ENCODE results near the gene TFAP2E.

The TFAP2E gene

DNA sequence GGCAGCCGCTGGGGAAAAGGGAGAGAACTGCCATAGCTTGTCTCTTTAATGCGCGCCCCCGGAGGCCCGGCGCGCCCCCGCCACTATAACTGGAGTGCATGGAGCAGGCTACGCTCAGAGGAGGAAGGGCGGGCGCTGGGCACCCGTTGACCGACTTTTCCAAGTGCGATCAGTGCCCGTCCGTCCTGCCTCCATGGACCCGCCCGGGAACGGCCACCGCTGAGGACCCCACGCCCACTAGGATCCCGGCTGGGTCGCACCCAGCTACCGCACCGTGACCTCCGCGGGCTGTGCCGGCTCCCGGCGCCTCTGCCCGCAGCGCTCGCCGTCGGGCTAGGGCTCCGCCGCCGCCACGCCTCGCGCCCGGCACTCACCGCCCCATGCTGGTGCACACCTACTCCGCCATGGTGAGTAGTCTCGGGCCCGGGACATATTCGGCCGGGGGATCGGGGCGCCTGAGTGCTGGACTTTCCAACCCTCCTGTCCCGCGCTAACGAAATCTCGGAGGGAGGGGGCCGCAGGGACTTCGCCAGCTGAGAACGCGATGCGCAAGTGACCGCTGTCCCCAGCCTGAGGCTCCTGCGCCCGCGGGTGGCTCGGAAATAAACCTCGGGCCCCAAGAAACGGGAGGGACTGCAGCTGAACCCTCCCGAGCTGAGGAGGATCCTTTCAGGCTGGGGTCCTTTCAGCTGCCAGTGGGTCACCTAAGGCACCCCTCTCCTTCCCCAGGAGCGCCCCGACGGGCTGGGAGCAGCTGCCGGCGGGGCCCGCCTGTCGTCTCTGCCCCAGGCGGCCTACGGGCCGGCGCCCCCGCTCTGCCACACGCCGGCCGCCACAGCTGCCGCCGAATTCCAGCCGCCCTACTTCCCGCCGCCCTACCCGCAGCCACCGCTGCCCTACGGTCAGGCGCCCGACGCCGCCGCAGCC lies at the start of gene TFAP2E:
Gene TFAP2E (plus strand): TSS at position 117 of the 927 bp plus-strand sequence. CDS start 264 bp downstream, at position 381.
- no peak for FAIRE-seq

DNA sequence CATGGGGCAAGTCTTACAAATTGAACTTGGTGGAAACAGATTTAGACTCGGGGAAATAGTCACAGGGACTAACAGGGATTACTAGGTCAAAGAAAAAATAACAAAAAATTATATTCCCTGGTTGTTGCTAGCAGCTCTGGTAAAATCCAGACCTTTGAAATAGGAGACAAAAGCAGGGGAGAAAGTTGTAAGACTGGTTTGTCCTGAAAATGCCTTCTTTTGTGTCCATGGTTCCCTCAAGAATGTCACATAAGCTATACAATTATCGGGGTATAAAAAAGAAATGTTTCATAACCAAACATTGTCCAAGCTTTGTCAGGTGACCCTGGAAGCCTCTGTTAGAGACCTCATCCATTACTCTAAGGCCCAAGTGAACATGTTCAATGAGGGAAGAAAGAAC lies 49.0 kb upstream of the TFAP2E start:
- FAIRE-seq = no peak

DNA sequence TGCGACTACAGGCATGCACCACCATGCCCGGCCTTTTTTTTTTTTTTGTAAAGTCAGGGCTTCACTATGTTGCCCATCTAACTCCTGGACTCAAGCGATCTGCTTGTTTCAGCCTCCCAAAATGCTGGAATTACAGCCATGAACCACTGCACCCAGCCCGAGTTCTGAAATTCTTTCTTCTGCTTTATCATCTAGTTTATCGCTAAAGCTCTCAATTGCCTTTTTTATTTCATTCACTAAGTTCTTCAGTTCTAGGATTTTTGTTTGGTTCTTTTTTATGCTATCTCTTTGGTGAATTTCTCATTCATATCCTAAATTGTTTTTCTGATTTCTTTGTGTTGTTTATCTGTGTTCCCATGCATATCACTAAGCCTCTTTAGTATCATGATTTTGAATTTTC lies 42.9 kb upstream of the TFAP2E start:
- FAIRE-seq = no peak

DNA sequence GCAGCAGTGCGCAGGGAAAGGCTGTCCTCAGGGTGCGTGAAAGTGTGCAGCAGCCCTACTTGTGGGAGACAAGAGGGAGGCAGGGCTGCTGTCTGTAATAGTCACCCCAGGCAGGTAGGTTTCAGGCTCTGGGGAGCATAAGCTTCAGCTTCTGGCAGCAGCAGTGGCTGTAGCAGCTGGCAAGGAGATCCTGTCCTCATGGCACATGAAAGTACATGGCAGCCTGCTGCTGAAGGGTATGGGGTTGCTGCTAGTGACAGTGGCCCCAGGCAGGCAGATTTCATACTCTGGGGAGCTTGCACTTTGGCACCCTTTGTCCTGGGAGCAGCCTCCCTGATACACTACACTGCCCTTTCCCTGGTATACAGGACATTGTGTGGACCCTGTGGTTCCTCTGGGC lies 42.2 kb upstream of the TFAP2E start:
- FAIRE-seq = no peak

DNA sequence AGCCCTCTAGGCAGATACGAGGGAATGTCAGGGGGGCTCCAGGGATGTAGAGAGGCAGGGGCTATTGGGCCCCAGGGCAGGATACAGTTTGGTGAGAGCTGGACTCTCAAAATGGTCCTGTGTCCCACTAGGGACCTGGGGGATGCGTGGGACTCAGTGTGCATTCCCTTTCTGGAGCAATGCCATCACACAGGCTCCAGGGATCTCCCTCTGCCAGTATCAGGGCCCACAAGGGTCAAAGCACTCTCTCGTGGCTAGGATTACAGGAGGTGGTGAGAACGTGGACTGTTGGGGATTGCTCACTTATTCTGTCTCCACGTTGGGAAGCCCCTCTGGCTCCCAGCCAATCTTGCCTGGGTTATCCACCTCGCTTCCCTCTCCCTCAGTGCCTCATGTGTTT lies 41.7 kb upstream of the TFAP2E start:
- FAIRE-seq = no peak

DNA sequence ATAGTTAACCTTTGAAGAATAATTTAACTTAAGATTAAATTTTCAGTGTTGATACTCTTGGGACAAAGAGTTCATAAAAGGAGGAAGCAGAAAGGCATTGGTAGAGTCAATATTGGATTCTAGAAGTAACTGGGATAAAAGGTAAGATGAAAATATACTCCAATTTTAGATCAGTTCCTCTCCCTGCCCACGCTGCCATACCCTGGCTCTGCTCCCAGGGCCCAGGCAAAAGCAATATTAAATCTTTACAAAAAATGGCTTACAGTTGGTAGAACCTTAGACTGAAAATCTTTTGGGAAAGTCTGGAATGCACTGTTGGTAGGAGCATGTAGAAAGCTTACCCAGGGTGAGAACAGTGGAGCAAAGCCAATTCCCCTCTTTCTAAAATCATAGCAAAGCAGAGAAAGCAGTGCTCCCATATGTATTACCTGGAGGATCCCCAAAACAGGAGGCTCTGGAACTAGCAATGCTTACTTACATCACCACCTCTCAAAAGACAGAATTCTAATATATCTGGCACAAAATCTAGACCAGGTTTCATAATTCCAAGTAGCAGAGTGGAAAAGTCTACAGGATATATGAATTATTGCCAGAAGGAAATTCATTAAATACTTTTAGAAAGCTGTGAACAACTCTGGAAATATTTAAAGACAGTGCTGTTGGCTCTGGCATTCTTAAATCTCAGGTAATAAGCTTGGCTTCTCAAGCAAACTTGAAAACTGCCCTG lies 40.5 kb upstream of the TFAP2E start:
- FAIRE-seq = no peak

DNA sequence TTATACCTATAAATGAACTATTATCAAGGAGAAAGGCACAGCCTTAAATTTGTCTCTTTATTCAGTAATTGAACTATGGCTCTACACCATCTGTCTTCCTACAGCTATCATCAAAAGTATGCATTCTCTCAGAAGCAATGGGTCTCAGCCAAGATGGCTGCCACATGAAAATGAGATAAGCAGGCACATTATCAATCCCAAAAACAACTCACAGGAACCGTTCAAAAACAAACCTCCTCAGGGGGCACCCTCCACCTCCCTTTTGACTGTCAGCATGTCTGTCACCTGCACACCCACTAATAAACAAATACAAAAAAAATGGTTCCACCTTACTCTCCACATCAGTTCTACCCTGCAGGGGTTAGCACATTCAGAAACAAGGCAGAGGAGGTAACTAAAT lies 39.5 kb upstream of the TFAP2E start:
- no peak for FAIRE-seq

DNA sequence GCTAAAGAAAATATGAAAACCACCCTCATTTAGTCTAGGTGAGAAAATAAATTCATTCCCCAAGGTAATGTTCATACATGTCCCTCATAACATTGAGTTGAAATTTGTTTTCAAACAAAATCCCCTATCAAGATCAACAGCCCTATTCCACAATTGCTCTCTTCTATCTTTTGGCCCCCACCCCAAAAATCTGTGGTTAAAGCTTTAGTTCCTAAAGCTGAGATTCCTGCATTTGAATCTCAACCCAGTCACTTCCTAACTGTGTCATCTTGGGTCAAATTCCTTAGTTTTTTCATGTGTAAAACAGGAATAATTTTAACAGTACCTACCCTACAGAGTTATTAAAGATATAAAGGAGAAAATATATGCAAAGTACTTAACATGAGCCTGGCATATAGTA lies 37.9 kb upstream of the TFAP2E start:
- FAIRE-seq = no peak

DNA sequence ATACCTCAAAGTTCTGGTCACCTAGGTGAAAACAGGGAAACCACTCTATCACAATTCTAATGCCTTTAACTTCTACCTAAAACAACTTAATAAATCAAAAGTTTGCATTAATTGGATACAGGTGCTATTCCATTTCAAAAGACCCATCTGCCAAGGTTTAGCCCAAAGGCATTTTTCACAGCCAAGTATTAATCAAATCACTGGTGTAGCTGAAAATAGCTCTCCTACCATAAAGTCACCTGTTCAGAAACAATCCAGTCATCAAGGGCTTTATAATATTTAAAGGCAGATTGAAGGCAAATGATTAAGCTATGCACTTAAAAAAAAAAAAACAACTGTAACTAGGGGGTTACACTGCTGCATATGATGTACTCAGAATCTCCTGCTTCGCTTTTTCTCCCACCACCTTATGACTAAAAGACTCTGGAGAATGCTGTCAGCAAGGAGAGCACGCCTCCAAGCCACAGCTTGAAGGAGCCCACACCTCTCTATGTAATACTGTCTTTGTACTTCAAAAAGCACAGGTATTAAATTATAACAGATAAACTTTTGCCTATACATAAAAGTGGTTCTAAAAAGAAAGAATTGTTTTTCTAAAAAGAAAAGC lies 36.5 kb upstream of the TFAP2E start:
- no peak for FAIRE-seq

DNA sequence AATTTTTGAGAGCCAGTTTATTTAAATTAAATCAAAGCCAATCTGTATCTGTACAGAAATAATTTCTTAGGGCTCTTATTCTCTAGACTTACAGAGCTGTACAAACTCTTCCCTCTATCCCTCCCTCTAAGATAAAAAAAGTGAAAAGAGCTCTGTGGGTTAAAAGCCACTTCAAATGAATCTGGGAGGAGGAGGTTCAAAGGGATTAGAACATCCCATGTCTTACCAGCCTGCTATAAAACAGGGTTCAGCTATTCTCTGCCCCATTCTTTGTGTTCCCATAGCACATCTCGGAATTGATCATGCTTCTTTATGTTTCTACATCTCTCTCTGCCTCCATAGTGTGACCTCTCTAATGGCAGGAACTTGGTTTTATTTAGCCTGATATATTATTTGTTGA lies 35.3 kb upstream of the TFAP2E start:
- no peak for FAIRE-seq

DNA sequence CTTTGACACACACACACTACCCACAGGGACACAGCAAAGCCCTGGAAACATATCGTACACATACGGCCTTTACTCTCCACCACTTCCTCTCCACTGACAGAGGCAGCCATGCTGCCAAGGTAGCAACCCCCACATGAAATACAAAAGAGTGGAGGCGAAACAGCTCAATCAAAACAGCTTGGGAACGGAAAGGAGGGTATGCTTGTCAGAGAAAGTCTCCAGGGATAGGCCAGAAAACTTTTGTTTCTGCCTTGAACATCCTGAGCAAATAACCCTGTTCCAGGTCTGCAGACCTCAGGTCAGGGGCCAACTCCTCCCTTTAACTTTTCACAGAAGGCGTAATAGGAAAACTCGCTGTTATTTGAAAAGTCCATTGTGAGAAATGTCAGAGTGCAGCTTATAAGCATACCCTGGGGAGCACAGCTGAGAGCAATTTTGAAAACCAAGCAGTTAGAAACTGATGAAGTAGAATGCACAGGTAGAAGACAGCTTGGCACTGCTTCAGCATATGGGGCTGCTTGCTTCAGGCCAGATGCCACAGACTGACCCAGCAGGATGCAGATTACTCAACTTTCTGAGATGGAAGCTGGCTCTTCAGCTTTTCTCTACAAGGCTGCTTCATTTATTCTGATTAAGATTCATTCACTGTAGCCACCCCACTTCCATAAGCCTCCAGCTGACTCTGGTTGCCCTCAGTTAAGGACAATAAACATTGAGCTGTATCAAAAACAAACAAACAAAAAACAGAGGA lies 33.9 kb upstream of the TFAP2E start:
- no peak for FAIRE-seq

DNA sequence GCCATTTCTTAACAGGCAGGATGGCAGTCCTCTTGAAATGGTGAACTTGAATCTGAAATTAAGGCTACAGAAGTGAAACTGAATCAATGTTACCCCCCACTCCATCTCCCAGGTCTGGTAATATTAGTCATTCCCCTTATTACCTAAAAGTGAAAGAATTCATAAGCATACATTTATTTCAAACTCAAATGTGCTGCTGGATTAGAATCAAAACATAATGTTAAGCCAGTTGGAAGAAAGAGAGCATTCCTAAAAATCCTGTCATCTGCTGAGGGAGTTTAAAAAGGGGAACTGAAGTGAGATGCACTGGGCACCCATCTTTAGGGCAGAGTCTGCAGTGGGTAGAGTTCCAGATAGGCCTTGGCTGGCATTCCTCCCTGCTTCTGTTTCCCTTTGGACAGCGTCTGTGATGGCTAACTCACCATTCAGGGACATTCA lies 33.3 kb upstream of the TFAP2E start:
- FAIRE-seq = no peak

DNA sequence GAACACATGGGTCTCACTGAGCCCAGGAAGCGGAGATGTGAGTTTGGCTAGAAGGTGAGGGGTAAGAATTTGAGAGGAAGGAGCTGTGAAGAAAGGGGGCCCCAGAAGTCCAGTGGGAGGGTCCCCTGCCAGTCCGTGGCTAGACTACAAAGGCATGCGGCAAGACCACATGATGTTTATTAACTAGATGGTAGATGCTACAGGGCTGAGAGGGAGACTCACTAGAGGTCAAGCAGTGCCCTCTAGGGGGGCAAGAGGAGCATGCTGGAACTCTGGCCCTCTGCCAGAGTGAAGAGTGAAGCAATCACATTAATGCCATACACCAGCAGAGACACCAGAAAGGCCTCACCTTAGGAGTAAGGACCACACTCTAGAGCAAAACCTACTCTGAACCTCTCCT lies 28.1 kb upstream of the TFAP2E start:
- no peak for FAIRE-seq

DNA sequence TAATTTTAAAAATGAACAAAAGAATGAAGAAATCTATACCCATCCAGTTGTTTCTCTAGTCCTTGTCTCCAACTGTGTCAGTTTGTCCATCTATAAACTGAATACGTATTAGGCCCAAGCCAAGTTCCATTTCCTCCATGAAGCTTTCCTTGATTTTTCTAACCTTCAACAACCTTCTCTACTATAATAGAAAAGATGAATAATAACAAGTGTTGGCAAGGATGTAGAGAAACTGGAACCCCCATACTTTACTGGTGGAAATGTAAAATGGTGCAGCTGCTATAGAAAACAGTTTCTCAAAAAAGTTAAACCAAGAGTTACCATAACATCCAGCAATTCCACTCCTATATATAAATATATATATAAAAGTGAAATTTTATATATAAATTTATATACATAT lies 26.5 kb upstream of the TFAP2E start:
- FAIRE-seq = no peak

DNA sequence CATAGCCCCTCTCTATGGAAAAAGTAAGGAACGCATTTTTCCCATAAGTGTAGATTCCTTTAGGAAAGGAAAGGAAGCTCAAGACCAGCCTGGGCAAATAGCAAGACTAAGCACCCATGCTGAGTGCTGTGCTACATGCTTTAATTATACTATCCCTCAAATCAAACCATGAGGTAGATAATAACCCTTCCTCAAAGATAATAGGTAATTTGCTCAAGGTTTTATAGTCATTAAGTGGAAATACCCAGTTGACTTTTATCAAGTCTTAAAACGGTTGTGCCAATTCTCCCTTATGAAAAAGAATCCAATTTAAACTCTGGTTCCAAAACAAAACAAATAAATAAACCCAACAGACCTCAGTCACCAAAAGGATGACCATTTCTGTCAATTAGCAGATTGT lies 19.3 kb upstream of the TFAP2E start:
- no peak for FAIRE-seq

DNA sequence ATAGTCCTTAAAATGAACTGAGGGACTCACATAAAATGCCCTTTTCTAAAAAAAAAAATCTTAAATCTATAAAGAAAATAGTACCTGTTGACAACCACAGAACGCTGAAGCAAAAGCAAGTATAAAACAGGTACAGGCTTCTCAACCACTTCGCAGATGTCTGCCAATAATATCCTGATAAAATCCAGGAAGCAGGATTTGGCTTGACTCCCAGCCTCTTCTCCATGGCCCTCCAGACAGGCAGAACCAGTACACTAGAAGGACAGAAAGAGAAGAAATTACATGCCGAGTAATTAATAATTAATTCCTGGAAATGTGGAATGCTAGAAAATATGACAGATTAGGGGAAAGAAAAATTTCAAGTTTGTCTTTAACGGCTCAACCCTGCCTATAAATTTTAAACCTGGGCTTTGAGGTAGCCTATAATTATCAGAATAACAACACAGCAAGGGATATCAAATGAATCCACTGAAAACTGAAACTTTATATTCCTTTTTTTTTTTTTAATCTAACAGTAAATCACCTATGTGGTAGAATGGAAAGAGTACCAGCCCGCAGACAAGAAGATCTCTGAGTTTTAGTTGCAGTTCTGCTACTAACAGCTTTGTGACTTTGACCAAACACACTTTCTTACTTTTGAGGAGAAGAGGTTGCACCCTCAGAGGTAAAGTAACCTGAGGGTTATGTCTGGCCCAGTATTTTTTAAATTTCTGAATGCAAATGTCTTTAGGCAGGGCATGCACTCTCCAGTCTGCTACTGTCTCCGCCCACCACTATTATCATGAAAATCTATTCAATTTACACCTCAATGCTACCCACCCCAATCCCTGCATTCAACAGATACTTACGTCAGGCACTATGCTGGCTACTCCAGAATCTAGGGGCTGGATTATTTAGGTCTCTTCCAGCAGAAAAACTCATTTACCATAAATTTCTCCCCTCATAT lies 18.6 kb upstream of the TFAP2E start:
- no peak for FAIRE-seq

DNA sequence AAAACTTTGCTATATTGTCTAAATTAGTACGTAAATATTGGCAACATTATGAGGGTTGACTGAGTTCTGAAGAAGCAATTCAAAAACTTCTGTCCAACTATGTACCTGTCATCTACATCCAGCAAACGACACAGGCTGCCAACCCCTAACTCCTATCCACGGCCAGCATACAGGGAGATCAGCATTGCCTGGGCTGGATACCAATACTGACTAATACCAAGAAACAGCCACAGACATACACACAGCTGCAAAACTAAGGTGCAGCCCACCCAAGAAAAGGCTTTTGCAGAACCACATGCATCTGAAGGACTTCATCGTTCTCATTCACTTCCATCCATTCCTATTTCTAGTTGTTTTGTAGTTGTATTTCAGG lies 17.9 kb upstream of the TFAP2E start:
- no peak for FAIRE-seq

DNA sequence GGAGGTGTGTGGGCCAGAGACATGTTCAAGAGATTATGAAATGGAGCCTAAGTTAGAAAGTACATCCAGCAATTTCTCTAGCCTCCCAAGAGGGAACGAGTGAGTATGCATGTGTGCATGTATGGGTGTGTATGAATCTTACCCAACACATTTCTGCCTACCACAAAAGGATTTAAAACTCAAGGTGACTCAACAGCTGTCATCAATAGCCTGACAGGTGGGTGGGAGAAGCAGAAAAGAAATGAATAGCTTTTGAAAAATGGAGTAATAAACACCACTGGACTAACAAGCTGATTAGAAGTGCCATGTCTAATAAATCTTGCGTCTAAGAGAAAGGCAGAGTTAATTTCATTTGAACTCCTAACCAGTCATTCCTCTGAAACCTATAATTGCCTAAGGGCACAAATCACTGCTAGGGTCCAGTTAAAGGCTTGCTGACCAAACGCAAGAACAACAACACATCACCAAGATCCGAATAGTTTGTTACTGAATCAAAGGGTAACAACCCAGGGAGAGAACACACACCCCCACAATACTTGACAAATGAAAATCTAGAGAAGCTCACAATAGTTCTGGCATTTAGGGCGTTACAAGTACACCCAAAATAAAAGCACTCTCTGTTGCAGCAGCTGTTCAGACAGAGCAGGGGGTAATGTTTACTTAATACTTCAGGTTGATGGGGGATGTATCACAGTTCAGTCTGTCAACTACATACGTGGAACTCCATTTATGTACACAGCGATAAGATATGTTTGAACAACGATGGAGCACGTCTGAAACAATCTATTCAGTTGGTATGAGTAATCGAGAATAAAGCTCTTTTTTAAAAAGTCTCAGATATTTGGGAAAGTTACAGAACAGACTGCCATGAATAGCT lies 17.3 kb upstream of the TFAP2E start:
- FAIRE-seq = no peak

DNA sequence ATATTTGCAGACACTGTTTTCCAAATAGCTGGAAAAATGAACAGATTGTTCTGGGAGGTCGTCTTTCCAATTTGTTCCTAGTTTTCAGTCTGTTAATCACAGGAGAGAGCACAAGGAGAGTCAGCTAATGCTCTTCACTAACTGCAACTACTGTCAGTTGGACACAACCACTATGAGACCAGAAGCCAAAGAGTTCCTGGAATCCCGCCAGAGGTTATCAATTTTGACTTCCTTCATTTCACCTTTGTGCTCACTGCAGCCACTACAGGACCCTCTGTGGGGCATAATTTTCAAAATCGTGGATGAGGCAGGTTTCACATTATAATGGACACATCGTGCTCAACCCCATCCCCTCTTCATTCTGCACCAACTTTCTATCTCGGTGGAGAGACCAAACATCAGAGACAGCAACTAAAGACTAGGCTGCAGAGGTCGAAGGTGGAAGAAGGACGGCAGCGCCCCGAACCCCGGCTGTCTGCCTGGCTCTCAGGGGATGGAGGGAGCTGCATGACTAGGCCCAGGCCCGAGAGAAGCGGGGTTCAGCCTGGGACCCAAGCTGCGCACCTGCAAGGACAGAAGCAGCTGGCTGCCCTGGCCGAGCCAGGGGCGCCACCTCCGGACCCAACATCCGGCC lies 16.5 kb upstream of the TFAP2E start:
- FAIRE-seq = no peak

DNA sequence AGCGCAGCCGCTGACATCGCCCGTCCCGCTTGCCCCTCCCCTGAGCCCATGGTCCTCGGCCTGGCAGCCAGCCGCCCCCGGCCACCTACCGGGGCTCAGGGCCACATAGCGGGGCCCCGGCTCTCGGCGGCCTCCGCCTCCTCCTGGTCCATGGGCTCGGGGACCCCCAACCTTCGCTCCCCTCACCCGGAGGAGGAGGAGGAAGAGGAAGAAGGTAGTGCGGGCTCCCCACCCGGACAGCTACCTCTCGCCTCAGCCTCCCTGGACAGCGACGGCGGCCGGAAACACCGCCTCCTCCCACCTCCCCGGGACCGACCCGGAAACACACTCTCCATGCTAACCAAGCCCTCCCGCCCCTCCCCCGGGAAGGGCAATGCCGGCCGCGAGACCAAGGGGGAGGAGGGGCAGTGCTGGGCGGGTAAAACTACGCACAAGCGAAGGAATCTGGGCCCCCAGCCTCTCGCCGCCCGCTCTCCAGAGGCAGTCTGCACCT lies 15.9 kb upstream of the TFAP2E start, which contains the start of gene KIAA0319L:
Gene KIAA0319L (minus strand): TSS at position 286 of the 493 bp plus-strand sequence. CDS start 2,912 bp downstream, outside the sequence.
- FAIRE-seq = no peak

Data from A204.1 (cell line).